ENCODE data around the gene FXYD3.
A peak's percentile ranks its signal among the peaks of the same experiment; 100 is the strongest.

Gene FXYD3

DNA sequence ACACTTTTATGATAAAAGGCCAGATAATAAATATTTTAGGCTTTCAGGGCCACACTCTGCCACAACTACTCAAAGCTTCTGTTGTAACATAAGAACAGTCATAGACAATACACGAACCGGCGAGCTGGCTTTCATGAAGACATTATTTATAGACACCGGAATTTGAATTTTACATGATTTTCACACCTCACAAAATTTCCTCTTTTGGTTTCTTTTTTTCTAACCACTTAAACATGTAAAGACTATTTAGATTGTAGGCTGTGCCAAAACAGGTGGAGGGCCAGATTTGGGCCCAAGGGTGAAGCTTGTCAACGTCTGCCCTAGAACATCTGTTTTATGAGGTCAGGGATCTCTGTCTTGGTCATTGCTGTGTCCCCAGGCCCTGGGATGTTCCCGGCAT lies 29.7 kb upstream of the FXYD3 start:
- FAIRE-seq (no peak), DNase-seq (ENCODE audit: insufficient read length, low spot score) (no peak)
- TF ChIP-seq, protein P1, sequence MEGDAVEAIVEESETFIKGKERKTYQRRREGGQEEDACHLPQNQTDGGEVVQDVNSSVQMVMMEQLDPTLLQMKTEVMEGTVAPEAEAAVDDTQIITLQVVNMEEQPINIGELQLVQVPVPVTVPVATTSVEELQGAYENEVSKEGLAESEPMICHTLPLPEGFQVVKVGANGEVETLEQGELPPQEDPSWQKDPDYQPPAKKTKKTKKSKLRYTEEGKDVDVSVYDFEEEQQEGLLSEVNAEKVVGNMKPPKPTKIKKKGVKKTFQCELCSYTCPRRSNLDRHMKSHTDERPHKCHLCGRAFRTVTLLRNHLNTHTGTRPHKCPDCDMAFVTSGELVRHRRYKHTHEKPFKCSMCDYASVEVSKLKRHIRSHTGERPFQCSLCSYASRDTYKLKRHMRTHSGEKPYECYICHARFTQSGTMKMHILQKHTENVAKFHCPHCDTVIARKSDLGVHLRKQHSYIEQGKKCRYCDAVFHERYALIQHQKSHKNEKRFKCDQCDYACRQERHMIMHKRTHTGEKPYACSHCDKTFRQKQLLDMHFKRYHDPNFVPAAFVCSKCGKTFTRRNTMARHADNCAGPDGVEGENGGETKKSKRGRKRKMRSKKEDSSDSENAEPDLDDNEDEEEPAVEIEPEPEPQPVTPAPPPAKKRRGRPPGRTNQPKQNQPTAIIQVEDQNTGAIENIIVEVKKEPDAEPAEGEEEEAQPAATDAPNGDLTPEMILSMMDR (IDR thresholded peaks at IDR 0.05; ENCODE audit: insufficient read depth, missing control alignments), result no peak

DNA sequence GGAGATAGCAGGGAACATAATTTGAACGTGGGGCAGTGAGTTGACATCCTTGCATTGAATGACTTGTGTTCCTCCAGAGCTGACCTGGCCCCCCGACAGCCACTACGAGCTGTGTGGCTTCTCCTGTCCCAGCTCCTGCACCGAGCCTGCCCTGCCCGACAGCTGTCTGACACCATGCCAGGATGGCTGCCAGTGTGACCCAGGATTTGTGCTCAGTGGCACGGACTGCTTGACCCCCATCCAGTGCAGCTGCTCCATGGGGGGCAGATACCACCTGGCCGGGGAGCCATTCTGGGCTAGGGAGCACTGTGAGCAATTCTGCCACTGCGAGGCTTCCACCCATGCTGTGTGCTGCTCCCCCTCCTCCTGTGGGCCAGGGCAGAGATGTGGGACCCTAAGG lies 29.2 kb upstream of the FXYD3 start:
- no peak for DNase-seq (ENCODE audit: insufficient read length, low spot score)
- TF ChIP-seq, protein P1 (IDR thresholded peaks at IDR 0.05; ENCODE audit: insufficient read depth, missing control alignments), result no peak
- FAIRE-seq, result no peak

DNA sequence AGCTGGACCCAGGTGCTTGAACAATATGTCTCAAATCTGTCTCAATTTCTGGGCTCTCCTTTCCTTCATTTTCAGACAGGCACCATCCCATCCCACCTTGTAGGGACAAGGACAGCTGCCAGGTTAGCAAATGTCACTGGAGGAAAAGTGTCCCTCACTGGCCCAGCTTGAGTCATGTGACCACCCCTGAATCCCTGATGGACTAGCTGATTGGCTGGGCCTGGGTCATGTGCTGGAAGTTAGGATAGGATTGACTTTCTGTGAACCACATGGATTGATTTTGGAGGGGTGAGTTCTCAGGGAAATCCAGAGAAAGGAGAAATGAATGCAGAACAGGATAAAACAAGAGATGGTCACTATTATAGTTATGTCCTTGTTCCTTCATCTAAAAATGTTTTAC lies 28.2 kb upstream of the FXYD3 start:
- FAIRE-seq, result no peak
- no peak for DNase-seq (ENCODE audit: insufficient read length, low spot score)
- TF ChIP-seq, protein P1 (IDR thresholded peaks at IDR 0.05; ENCODE audit: insufficient read depth, missing control alignments), result no peak

DNA sequence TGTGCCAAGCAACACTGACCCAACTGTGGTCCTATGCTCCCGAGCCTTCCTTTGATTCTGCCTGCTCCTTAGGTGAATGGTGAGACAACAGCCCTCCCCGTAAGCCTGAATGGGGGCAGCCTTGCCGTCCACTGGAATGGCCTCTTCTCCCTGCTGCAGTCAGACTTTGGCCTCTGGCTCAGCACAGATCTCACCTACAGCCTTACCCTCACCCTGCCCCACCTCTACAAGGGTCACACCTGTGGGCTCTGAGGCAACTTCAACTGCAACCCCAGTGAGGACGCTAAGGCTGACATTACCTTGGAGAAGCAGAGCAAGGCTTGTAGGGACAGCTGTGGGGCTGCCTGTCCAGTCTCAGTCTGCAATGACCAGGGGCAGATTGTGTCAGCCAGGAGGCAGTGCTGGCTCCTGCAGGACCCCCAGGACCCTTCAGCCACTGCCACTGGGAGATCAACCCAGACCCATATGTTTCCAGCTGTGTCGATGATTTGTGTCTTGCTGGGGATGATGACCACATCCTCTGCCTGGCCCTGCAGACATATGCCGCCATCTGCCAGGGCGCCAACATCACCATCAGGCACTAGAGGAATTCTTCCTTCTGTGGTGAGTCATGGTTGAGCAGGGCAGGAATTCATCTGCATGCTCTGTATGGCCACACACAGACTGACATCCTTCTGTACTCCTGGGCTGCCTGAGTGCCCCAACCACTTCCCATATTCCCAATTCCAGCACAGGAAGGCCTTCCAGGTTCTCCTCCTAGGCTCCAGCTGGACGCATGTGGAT lies 27.3 kb upstream of the FXYD3 start:
- DNase-seq (ENCODE audit: insufficient read length, low spot score), result no peak

DNA sequence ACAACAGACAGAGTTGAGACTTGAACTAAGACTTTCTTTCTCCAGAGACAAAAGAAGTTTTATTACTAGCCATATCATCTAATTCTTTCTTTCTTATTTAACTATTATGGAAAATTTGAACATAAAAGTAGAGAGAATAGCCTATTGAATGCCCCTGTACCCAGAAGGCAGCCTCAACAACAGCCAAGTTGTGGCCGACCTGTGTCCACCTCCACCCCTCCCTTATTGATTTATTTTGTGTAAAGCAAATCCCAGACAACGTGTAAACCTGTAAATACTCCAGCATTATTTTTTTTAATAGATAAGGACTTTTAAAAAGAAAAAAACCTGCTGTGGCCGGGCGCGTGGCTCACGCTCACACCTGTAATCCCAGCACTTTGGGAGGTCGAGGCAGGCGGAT lies 26.1 kb upstream of the FXYD3 start:
- FAIRE-seq (no peak), DNase-seq (ENCODE audit: insufficient read length, low spot score) (no peak)
- TF ChIP-seq, protein P1 (IDR thresholded peaks at IDR 0.05; ENCODE audit: insufficient read depth, missing control alignments), result no peak

More for the DNA sequence above, 27.3 kb upstream of the FXYD3 start:
- FAIRE-seq, result no peak
- TF ChIP-seq, protein P1 (IDR thresholded peaks at IDR 0.05; ENCODE audit: insufficient read depth, missing control alignments), result no peak

DNA sequence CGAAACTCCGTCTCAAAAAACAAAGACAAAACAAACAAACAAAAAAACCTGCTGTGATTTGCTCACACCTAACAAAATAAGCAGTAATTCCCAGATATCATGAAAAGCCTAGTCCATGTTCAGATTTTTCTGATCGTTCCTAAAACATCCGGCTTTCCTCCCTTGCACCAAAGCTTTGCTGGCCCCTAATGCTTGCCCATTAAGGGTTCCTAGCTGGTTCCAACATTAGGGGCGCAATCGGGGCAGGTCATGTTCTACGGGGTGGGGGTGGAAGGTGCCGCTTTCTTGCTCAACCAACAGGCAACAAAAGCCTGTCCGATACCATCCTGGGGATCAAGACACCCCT lies 25.5 kb upstream of the FXYD3 start:
- DNase-seq (ENCODE audit: insufficient read length, low spot score) (no peak), FAIRE-seq (no peak)
- TF ChIP-seq, protein P1 (IDR thresholded peaks at IDR 0.05; ENCODE audit: insufficient read depth, missing control alignments), result no peak

DNA sequence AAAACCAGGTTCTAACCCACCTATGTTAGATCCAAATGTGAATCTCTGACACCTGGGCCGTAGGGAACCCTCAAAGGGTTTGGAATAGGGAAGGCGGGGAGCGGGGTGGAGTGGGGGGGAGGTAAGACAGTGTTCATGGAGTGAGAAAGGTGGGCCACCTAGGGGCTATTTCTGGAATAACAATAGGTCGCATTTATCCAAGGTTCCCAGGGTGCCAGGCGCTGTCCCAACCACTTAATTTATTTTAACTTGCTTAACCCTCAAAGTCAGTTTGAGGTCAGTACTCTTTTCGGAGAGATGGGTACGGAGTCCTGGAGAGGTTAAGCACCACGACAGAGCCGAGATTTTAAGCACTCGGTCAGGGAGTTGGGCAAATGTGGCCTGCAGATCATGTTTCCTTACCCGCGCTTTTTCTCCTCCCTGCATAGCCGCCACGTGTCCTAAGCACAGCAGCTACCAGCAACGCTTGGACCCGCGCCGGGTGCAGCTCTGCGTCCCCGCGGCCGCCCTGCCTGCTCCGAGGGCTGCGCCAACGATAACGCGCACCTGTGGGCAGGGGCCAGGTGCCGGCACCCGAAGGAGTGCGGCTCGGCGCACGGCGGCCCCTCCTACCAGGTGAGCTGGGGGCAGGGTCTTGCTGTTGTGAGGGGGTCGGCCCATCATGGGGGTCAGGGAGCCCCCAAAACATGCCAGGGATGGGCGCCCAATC lies 25.0 kb upstream of the FXYD3 start:
- no peak for FAIRE-seq
- TF ChIP-seq, protein P1 (IDR thresholded peaks at IDR 0.05; ENCODE audit: insufficient read depth, missing control alignments), result peak; percentile 46
- peak; percentile 84 for DNase-seq (ENCODE audit: insufficient read length, low spot score)
